CD4-positive, alpha-beta memory T cell (primary cell): ENCODE results near the gene SDR9C7. TPM values are rescaled to one million over a fixed set of nuclear protein-coding genes. Genes with fewer than 3 reads are reported as not detected.
"Not testable (repeated sequence)": the region's sequence is repeated elsewhere in the genome, so short reads cannot be mapped to it uniquely, and the experiment has no call there.

ENCODE experiments used
- CTCF ChIA-PET: fragments of 350-600 bp; sonication (Branson Sonifier 250); formaldehyde crosslinking; loops from one replicate; lab custom pipeline; 2021; ENCODE audit warnings: inconsistent platforms; ENCODE audit not compliant: partially characterized antibody; lab: Charles Lee
- POLR2A ChIA-PET: fragments of 350-600 bp; sonication (Branson Sonifier 250); formaldehyde crosslinking; loops from one replicate; lab custom pipeline; 2021; ENCODE audit not compliant: partially characterized antibody; lab: Charles Lee
- DNase-seq, 5 donors: peaks; one replicate each; pipeline versions ENCODE4 v3.0.0 to v3.0.0-alpha.2; 2020 to 2022; ENCODE audit warnings: mixed read lengths in 1 of 5
- H3K27ac ChIP-seq: one replicate; pipeline ENCODE4 v1.7.0; 2013; ENCODE audit warnings: low read depth, low read length
- H3K27me3 ChIP-seq: 2 replicates; pipeline ENCODE4 v1.7.0; 2013; ENCODE audit warnings: mild to moderate bottlenecking, low read length, moderate library complexity; ENCODE audit not compliant: insufficient read depth
- H3K36me3 ChIP-seq: 2 replicates; pipeline ENCODE4 v1.7.0; 2013; ENCODE audit warnings: mild to moderate bottlenecking, low read length, moderate library complexity; ENCODE audit not compliant: insufficient read depth
- H3K4me1 ChIP-seq: 2 replicates; pipeline ENCODE4 v1.7.0; 2013; ENCODE audit warnings: mild to moderate bottlenecking, low read length, moderate library complexity; ENCODE audit not compliant: insufficient read depth
- H3K4me3 ChIP-seq, 2 donors: one replicate each; pipeline ENCODE4 v1.7.0; 2013; ENCODE audit warnings: low read length in 2 of 2, mild to moderate bottlenecking in 1 of 2
- H3K9me3 ChIP-seq, 2 donors: one replicate each; pipeline ENCODE4 v1.7.0; 2013; ENCODE audit warnings: low read length in 2 of 2, control low read depth in 1 of 2; ENCODE audit not compliant: control insufficient read depth in 1 of 2
- H3K27ac Mint-ChIP-seq, 7 donors: one replicate each; pipeline ENCODE4 v1.8.0; 2020 to 2021; ENCODE audit warnings: mixed read lengths in 7 of 7, mild to moderate bottlenecking in 6 of 7, inconsistent platforms in 3 of 7, moderate library complexity in 3 of 7
- H3K27me3 Mint-ChIP-seq, 2 donors: one replicate each; pipeline ENCODE4 v1.8.0; 2020 to 2021; ENCODE audit warnings: mixed read lengths in 2 of 2
- H3K36me3 Mint-ChIP-seq, 2 donors: one replicate each; pipeline ENCODE4 v1.8.0; 2020 to 2021; ENCODE audit warnings: mixed read lengths in 2 of 2, inconsistent platforms in 1 of 2, mild to moderate bottlenecking in 1 of 2
- H3K4me1 Mint-ChIP-seq, 4 donors: one replicate each; pipeline ENCODE4 v1.8.0; 2020 to 2021; ENCODE audit warnings: mixed read lengths in 4 of 4, mild to moderate bottlenecking in 1 of 4
- H3K4me3 Mint-ChIP-seq, 8 donors: one replicate each; pipeline ENCODE4 v1.8.0; 2020 to 2021; ENCODE audit warnings: mixed read lengths in 8 of 8, mild to moderate bottlenecking in 7 of 8, moderate library complexity in 6 of 8, inconsistent platforms in 3 of 8
- H3K9me3 Mint-ChIP-seq, 8 donors: one replicate each; pipeline ENCODE4 v1.8.0; 2020 to 2021; ENCODE audit warnings: mixed read lengths in 8 of 8, mild to moderate bottlenecking in 5 of 8, inconsistent platforms in 3 of 8, moderate library complexity in 1 of 8
- intact Hi-C: fragments of 100-400 bp; cut with micrococcal nuclease; formaldehyde crosslinking; loops from one replicate; pipeline ENCODE4 v1.15.1; 2023
- polyA plus RNA-seq, 2 donors: library from polyadenylated mRNA; unstranded; fragments of 300-500 nt; fragmentation: Illumina TruSeq; gene quantifications; one replicate each; pipeline ENCODE4 v1.2.3, GENCODE V29; 2021
- total RNA-seq, 2 experiments: library from RNA; stranded (reverse); gene quantifications; one replicate each; pipeline ENCODE4 v1.2.3, GENCODE V29; 2021

The SDR9C7 gene
- total and polyA plus RNA-seq, 4 experiments from 2014 or later, result not detected

GRCh38 chr12:56930241-56930640 lies 4.0 kb downstream of the SDR9C7 start:
- no peak overlapping the region for H3K27ac ChIP-seq
- no peaks in the 10 kb centered on the region for H3K4me1 ChIP-seq
- intact Hi-C loops, result no loop called here
- no peaks in the 10 kb centered on the region for H3K9me3 Mint-ChIP-seq
- H3K27me3 Mint-ChIP-seq, result peaks cover 6 to 12% of the 10 kb centered on the region in 2 donors
- no peak overlapping the region for H3K4me3 Mint-ChIP-seq
- DNase-seq, result no peak
- no peak overlapping the region for H3K4me3 ChIP-seq
- ChIA-PET CTCF (no interaction called here), POLR2A (no interaction called here)
- peaks cover 0 to 5% (median 3%) of the 10 kb centered on the region in 4 donors for H3K4me1 Mint-ChIP-seq
- H3K27me3 ChIP-seq, result no peaks in the 10 kb centered on the region
- H3K36me3 Mint-ChIP-seq, result no peaks in the 10 kb centered on the region
- no peak overlapping the region for H3K27ac Mint-ChIP-seq
- H3K9me3 ChIP-seq, result no peaks in the 10 kb centered on the region
- H3K36me3 ChIP-seq, result no peaks in the 10 kb centered on the region

- CTCF ChIA-PET, result no interaction called here
- Mint-ChIP-seq H3K4me1 (peaks cover 0 to 5% (median 3%) of the 10 kb centered on the region in 4 donors), H3K27me3 (peaks cover 6 to 9% of the 10 kb centered on the region in 2 donors), H3K9me3 (no peaks in the 10 kb centered on the region), H3K4me3 (no peak overlapping the region), H3K27ac (no peak overlapping the region), H3K36me3 (no peaks in the 10 kb centered on the region)
- H3K4me3 ChIP-seq, result no peak overlapping the region
- POLR2A ChIA-PET, result no interaction called here
- no peaks in the 10 kb centered on the region for H3K36me3 ChIP-seq
- no peaks in the 10 kb centered on the region for H3K4me1 ChIP-seq
- H3K9me3 ChIP-seq, result no peaks in the 10 kb centered on the region
- DNase-seq, result no peak
- intact Hi-C loops, result no loop called here
- no peak overlapping the region for H3K27ac ChIP-seq
- no peaks in the 10 kb centered on the region for H3K27me3 ChIP-seq
Measured at GRCh38 chr12:56929780-56930179, 4.4 kb downstream of the SDR9C7 start.

GRCh38 chr12:56928262-56928661 lies 5.9 kb downstream of the SDR9C7 start:
- DNase-seq, result no peak
- Mint-ChIP-seq H3K4me1 (peaks cover 0 to 5% (median 3%) of the 10 kb centered on the region in 4 donors), H3K27me3 (peaks cover 6 to 9% of the 10 kb centered on the region in 2 donors), H3K36me3 (no peaks in the 10 kb centered on the region), H3K27ac (no peak overlapping the region), H3K4me3 (no peak overlapping the region), H3K9me3 (no peaks in the 10 kb centered on the region)
- intact Hi-C loops, result no loop called here
- ChIA-PET CTCF (no interaction called here), POLR2A (no interaction called here)
- Histone ChIP-seq H3K9me3 (no peaks in the 10 kb centered on the region), H3K36me3 (no peaks in the 10 kb centered on the region), H3K27me3 (no peaks in the 10 kb centered on the region), H3K4me3 (no peak overlapping the region), H3K27ac (no peak overlapping the region), H3K4me1 (no peaks in the 10 kb centered on the region)

GRCh38 chr12:56927281-56927680 lies 6.9 kb downstream of the SDR9C7 start:
- no peak overlapping the region for H3K4me3 ChIP-seq
- H3K9me3 Mint-ChIP-seq, result no peaks in the 10 kb centered on the region
- peaks cover 0 to 5% (median 3%) of the 10 kb centered on the region in 4 donors for H3K4me1 Mint-ChIP-seq
- no peaks in the 10 kb centered on the region for H3K9me3 ChIP-seq
- intact Hi-C loops, result no loop called here
- DNase-seq, result no peak
- peaks cover 6 to 9% of the 10 kb centered on the region in 2 donors for H3K27me3 Mint-ChIP-seq
- CTCF ChIA-PET, result no interaction called here
- POLR2A ChIA-PET, result no interaction called here
- H3K4me1 ChIP-seq, result no peaks in the 10 kb centered on the region
- no peaks in the 10 kb centered on the region for H3K36me3 Mint-ChIP-seq
- H3K27ac ChIP-seq, result no peak overlapping the region
- no peak overlapping the region for H3K4me3 Mint-ChIP-seq
- H3K36me3 ChIP-seq, result no peaks in the 10 kb centered on the region
- no peak overlapping the region for H3K27ac Mint-ChIP-seq
- H3K27me3 ChIP-seq, result no peaks in the 10 kb centered on the region

GRCh38 chr12:56922031-56922430 lies 12.2 kb downstream of the SDR9C7 start:
- Histone ChIP-seq H3K27me3 (no peaks in the 10 kb centered on the region), H3K4me3 (no peak overlapping the region), H3K9me3 (no peaks in the 10 kb centered on the region), H3K4me1 (no peaks in the 10 kb centered on the region), H3K36me3 (no peaks in the 10 kb centered on the region), H3K27ac (no peak overlapping the region)
- H3K36me3 Mint-ChIP-seq, result no peaks in the 10 kb centered on the region
- H3K27ac Mint-ChIP-seq, result no peak overlapping the region
- intact Hi-C loops, result no loop called here
- peaks cover 0 to 24% (median 12%) of the 10 kb centered on the region in 8 donors for H3K9me3 Mint-ChIP-seq
- peaks cover 5 to 6% of the 10 kb centered on the region in 2 donors for H3K27me3 Mint-ChIP-seq
- DNase-seq, result no peak
- no peaks in the 10 kb centered on the region for H3K4me1 Mint-ChIP-seq
- no peak overlapping the region for H3K4me3 Mint-ChIP-seq
- ChIA-PET POLR2A (no interaction called here), CTCF (no interaction called here)

GRCh38 chr12:56921346-56921745 lies 12.9 kb downstream of the SDR9C7 start:
- Mint-ChIP-seq H3K27me3 (peaks cover 7 to 11% of the 10 kb centered on the region in 2 donors), H3K36me3 (no peaks in the 10 kb centered on the region), H3K4me1 (no peaks in the 10 kb centered on the region), H3K9me3 (peaks cover 0 to 24% (median 12%) of the 10 kb centered on the region in 8 donors), H3K27ac (no peak overlapping the region), H3K4me3 (no peak overlapping the region)
- CTCF ChIA-PET, result no interaction called here
- Histone ChIP-seq H3K9me3 (no peaks in the 10 kb centered on the region), H3K36me3 (no peaks in the 10 kb centered on the region), H3K4me1 (no peaks in the 10 kb centered on the region), H3K4me3 (no peak overlapping the region), H3K27ac (no peak overlapping the region), H3K27me3 (no peaks in the 10 kb centered on the region)
- no peak for DNase-seq
- intact Hi-C loops, result no loop called here
- POLR2A ChIA-PET, result no interaction called here

- H3K4me1 Mint-ChIP-seq, intact Hi-C loops, CTCF ChIA-PET, H3K9me3 ChIP-seq, POLR2A ChIA-PET, H3K27ac Mint-ChIP-seq, H3K27me3 ChIP-seq, DNase-seq, H3K4me3 ChIP-seq, H3K4me1 ChIP-seq, H3K36me3 ChIP-seq, H3K4me3 Mint-ChIP-seq, H3K27ac ChIP-seq, H3K36me3 Mint-ChIP-seq: not testable (repeated sequence)
- H3K9me3 Mint-ChIP-seq, result peaks cover 0 to 24% (median 12%) of the 10 kb centered on the region in 8 donors
- peaks cover 6 to 17% of the 10 kb centered on the region in 2 donors for H3K27me3 Mint-ChIP-seq
Measured at GRCh38 chr12:56918139-56918538, 16.1 kb downstream of the SDR9C7 start.

- no peak overlapping the region for H3K4me3 Mint-ChIP-seq
- peaks cover 7 to 18% of the 10 kb centered on the region in 2 donors for H3K27me3 Mint-ChIP-seq
Measured at GRCh38 chr12:56916996-56917333, 17.2 kb downstream of the SDR9C7 start.

More at GRCh38 chr12:56916996-56917333, 17.2 kb downstream of the SDR9C7 start:
- H3K4me1 Mint-ChIP-seq, result no peaks in the 10 kb centered on the region
- peaks cover 0 to 24% (median 12%) of the 10 kb centered on the region in 8 donors for H3K9me3 Mint-ChIP-seq
- ChIA-PET CTCF (no interaction called here), POLR2A (no interaction called here)
- no peak overlapping the region for H3K4me3 ChIP-seq
- no peaks in the 10 kb centered on the region for H3K9me3 ChIP-seq
- DNase-seq, result no peak
- peaks cover 0 to under 1% of the 10 kb centered on the region in 2 donors for H3K36me3 Mint-ChIP-seq
- H3K27ac Mint-ChIP-seq, result no peak overlapping the region
- H3K27ac ChIP-seq, result no peak overlapping the region
- no peaks in the 10 kb centered on the region for H3K4me1 ChIP-seq
- no peaks in the 10 kb centered on the region for H3K36me3 ChIP-seq
- intact Hi-C loops, result no loop called here
- H3K27me3 ChIP-seq, result no peaks in the 10 kb centered on the region
